ENCODE results near the gene ZDHHC3. TPM values are rescaled to one million over a fixed set of nuclear protein-coding genes. Genes with fewer than 3 reads are reported as not detected.

ZDHHC3 gene
- total and polyA plus RNA-seq, 5 donors from 2014 or later = 36.8 to 55.8 (median 39.9) TPM

- Mint-ChIP-seq H3K27ac (peak overlapping the region; percentile 63 to 87 (median 81)), H3K27me3 (no peaks in the 10 kb centered on the region), H3K36me3 (peaks cover 53% of the 10 kb centered on the region), H3K9me3 (peaks cover 0 to 3% (median 0%) of the 10 kb centered on the region in 7 donors), H3K4me1 (peaks cover 10 to 38% (median 11%) of the 10 kb centered on the region in 4 donors), H3K4me3 (no peak overlapping the region)
- Histone ChIP-seq H3K27ac (ENCODE audit: insufficient read depth, low read length, poor library complexity, severe bottlenecking) (no peak overlapping the region), H3K9me3 (ENCODE audit: control insufficient read depth in 2 of 2, low read length in 2 of 2) (no peaks in the 10 kb centered on the region), H3K36me3 (ENCODE audit: control insufficient read depth, insufficient read depth, low read length) (peaks cover 46% of the 10 kb centered on the region), H3K27me3 (ENCODE audit: control insufficient read depth, insufficient read depth, low read length) (no peaks in the 10 kb centered on the region), H3K4me3 (ENCODE audit: low read depth, low read length) (no peak overlapping the region), H3K4me1 (ENCODE audit: control insufficient read depth, insufficient read depth, low read length, poor library complexity, severe bottlenecking) (peaks cover 8% of the 10 kb centered on the region)
- DNase-seq (no peak), ATAC-seq (ENCODE audit: low read depth in 2 of 2) (no peak)
Observed at GRCh38 chr3:45003406-45003805, 27.4 kb upstream of the ZDHHC3 start.

DNA sequence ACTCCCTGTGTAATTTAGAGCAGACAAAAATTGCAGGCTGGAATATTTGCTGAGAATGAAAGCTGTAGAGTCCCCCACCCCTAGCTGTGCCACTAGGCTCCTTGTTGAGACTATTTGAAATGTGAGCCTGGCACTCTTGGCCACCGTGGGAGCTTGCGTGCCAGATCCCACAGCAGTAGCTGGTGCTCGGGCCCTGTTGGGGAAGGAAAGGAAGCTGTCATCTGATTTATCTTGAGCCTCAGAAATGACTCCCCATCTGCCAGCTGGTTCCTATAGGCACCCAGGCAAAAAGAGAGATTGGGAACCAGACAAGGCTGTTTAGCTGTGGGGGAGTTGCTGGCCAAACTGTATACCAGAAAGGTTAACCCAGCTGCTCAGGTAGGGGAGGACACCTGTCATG, 26.7 kb upstream of the ZDHHC3 start:
- H3K36me3 Mint-ChIP-seq = peaks cover 49% of the 10 kb centered on the region
- no peak for DNase-seq
- Histone ChIP-seq H3K4me3 (ENCODE audit: low read depth, low read length) (no peak overlapping the region), H3K27ac (ENCODE audit: insufficient read depth, low read length, poor library complexity, severe bottlenecking) (no peak overlapping the region), H3K4me1 (ENCODE audit: control insufficient read depth, insufficient read depth, low read length, poor library complexity, severe bottlenecking) (peaks cover 8% of the 10 kb centered on the region), H3K36me3 (ENCODE audit: control insufficient read depth, insufficient read depth, low read length) (peaks cover 48% of the 10 kb centered on the region), H3K9me3 (ENCODE audit: control insufficient read depth in 2 of 2, low read length in 2 of 2) (no peaks in the 10 kb centered on the region), H3K27me3 (ENCODE audit: control insufficient read depth, insufficient read depth, low read length) (no peaks in the 10 kb centered on the region)
- H3K4me1 Mint-ChIP-seq = peaks cover 8 to 38% (median 11%) of the 10 kb centered on the region in 4 donors
- no peak overlapping the region for H3K4me3 Mint-ChIP-seq
- no peak for ATAC-seq (ENCODE audit: low read depth in 2 of 2)
- H3K9me3 Mint-ChIP-seq = peaks cover 0 to 3% (median 0%) of the 10 kb centered on the region in 7 donors
- H3K27me3 Mint-ChIP-seq = no peaks in the 10 kb centered on the region
- H3K27ac Mint-ChIP-seq = peak overlapping the region in 1 of 3 donors; percentile 81

DNA sequence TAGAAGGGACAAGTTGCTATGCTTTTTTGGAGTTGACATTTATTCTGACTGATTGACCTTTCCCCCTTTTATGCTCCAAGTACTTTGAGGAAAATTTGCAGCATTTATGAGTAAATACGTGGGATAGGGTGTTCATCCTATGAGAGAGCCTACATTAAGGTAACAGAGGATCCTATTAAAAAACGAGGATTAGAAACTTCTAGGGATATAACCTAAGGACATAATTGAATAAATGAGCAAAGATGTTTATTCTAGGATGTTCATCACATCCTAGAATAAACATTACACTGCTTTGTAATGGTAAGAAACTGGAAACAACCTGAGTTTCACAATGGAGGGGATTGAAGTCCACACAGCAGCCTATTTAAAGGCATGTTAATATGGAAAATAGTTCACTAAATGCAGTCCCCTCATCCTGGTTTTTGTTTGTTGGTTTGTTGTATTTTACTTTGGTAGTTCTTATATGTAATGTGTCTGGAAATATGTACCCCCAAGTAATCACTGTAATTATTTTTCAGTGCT, 26.2 kb upstream of the ZDHHC3 start:
- peaks cover 8 to 39% (median 11%) of the 10 kb centered on the region in 4 donors for H3K4me1 Mint-ChIP-seq

DNA sequence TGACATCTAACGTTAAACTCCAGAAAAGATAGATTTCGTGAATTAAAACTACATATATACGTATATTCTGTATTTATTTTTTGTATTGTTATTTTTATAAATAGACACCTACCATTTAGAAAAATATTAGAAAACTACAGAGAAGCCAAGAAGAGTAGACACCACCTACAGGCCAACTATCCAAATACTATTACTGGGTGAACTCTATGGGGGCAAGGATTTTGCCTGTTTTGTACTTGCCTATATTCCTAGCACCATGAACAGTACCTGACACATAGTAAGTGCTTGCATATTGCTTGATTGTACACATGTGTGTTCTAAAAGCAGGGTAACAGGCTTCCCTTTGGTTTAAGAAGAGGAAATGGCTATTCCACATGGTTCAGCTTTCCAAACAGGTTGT, 25.8 kb upstream of the ZDHHC3 start:
- Histone ChIP-seq H3K9me3 (ENCODE audit: control insufficient read depth in 2 of 2, low read length in 2 of 2) (no peaks in the 10 kb centered on the region), H3K27me3 (ENCODE audit: control insufficient read depth, insufficient read depth, low read length) (no peaks in the 10 kb centered on the region), H3K4me3 (ENCODE audit: low read depth, low read length) (no peak overlapping the region), H3K27ac (ENCODE audit: insufficient read depth, low read length, poor library complexity, severe bottlenecking) (no peak overlapping the region), H3K36me3 (ENCODE audit: control insufficient read depth, insufficient read depth, low read length) (peaks cover 51% of the 10 kb centered on the region), H3K4me1 (ENCODE audit: control insufficient read depth, insufficient read depth, low read length, poor library complexity, severe bottlenecking) (peaks cover 8% of the 10 kb centered on the region)
- Mint-ChIP-seq H3K36me3 (peaks cover 44% of the 10 kb centered on the region), H3K27me3 (no peaks in the 10 kb centered on the region), H3K9me3 (peaks cover 0 to 3% (median 0%) of the 10 kb centered on the region in 7 donors), H3K27ac (peak overlapping the region in 1 of 3 donors; percentile 54), H3K4me3 (no peak overlapping the region), H3K4me1 (peaks cover 8 to 34% (median 11%) of the 10 kb centered on the region in 4 donors)
- ATAC-seq (ENCODE audit: low read depth in 2 of 2) = no peak
- DNase-seq = no peak

More for the DNA sequence above, 26.2 kb upstream of the ZDHHC3 start:
- Mint-ChIP-seq H3K27me3 (no peaks in the 10 kb centered on the region), H3K27ac (peak overlapping the region in 1 of 3 donors; percentile 81), H3K36me3 (peaks cover 47% of the 10 kb centered on the region), H3K9me3 (peaks cover 0 to 3% (median 0%) of the 10 kb centered on the region in 7 donors), H3K4me3 (no peak overlapping the region)
- Histone ChIP-seq H3K27me3 (ENCODE audit: control insufficient read depth, insufficient read depth, low read length) (no peaks in the 10 kb centered on the region), H3K4me1 (ENCODE audit: control insufficient read depth, insufficient read depth, low read length, poor library complexity, severe bottlenecking) (peaks cover 8% of the 10 kb centered on the region), H3K36me3 (ENCODE audit: control insufficient read depth, insufficient read depth, low read length) (peaks cover 48% of the 10 kb centered on the region), H3K4me3 (ENCODE audit: low read depth, low read length) (no peak overlapping the region), H3K27ac (ENCODE audit: insufficient read depth, low read length, poor library complexity, severe bottlenecking) (no peak overlapping the region), H3K9me3 (ENCODE audit: control insufficient read depth in 2 of 2, low read length in 2 of 2) (no peaks in the 10 kb centered on the region)
- ATAC-seq (ENCODE audit: low read depth in 2 of 2) = no peak
- no peak for DNase-seq

- no peak for DNase-seq
- peaks cover 43% of the 10 kb centered on the region for H3K36me3 Mint-ChIP-seq
- no peaks in the 10 kb centered on the region for H3K9me3 ChIP-seq (ENCODE audit: control insufficient read depth in 2 of 2, low read length in 2 of 2)
- no peak overlapping the region for H3K4me3 ChIP-seq (ENCODE audit: low read depth, low read length)
- H3K4me1 Mint-ChIP-seq = peaks cover 10 to 35% (median 11%) of the 10 kb centered on the region in 4 donors
- H3K36me3 ChIP-seq (ENCODE audit: control insufficient read depth, insufficient read depth, low read length) = peaks cover 59% of the 10 kb centered on the region
- no peak for ATAC-seq (ENCODE audit: low read depth in 2 of 2)
- H3K27ac Mint-ChIP-seq = peak overlapping the region in 2 of 3 donors; percentile 56 to 63
- H3K27me3 ChIP-seq (ENCODE audit: control insufficient read depth, insufficient read depth, low read length) = no peaks in the 10 kb centered on the region
- H3K27ac ChIP-seq (ENCODE audit: insufficient read depth, low read length, poor library complexity, severe bottlenecking) = no peak overlapping the region
- H3K9me3 Mint-ChIP-seq = peaks cover 0 to 3% (median 0%) of the 10 kb centered on the region in 7 donors
- H3K4me1 ChIP-seq (ENCODE audit: control insufficient read depth, insufficient read depth, low read length, poor library complexity, severe bottlenecking) = peaks cover 6% of the 10 kb centered on the region
- no peak overlapping the region for H3K4me3 Mint-ChIP-seq
- no peaks in the 10 kb centered on the region for H3K27me3 Mint-ChIP-seq
Observed at GRCh38 chr3:45000823-45001222, 24.8 kb upstream of the ZDHHC3 start.

DNA sequence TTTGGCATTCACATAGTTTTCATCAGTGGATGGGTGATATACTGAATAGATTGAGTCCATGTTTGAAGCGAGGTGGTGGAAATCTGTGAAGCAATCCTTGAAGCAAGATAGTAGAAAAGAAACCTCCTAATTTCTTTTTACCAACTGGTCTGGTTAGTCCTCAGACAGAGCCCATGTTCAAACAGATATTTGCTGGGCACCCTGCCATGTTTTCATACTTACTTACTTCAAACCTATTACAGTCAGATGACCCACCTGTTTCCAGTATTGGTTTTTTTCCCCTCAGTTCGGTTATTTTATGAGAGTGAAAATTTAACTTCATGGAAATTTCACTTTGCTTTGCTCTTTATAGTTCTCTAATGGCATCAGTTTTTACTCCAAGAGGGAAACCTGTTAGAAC, 23.8 kb upstream of the ZDHHC3 start:
- Histone ChIP-seq H3K9me3 (ENCODE audit: control insufficient read depth in 2 of 2, low read length in 2 of 2) (no peaks in the 10 kb centered on the region), H3K4me1 (ENCODE audit: control insufficient read depth, insufficient read depth, low read length, poor library complexity, severe bottlenecking) (no peaks in the 10 kb centered on the region), H3K36me3 (ENCODE audit: control insufficient read depth, insufficient read depth, low read length) (peaks cover 65% of the 10 kb centered on the region), H3K4me3 (ENCODE audit: low read depth, low read length) (no peak overlapping the region), H3K27me3 (ENCODE audit: control insufficient read depth, insufficient read depth, low read length) (no peaks in the 10 kb centered on the region), H3K27ac (ENCODE audit: insufficient read depth, low read length, poor library complexity, severe bottlenecking) (no peak overlapping the region)
- H3K36me3 Mint-ChIP-seq = peaks cover 33% of the 10 kb centered on the region
- peaks cover 3 to 29% (median 8%) of the 10 kb centered on the region in 4 donors for H3K4me1 Mint-ChIP-seq
- H3K4me3 Mint-ChIP-seq = no peak overlapping the region
- H3K27me3 Mint-ChIP-seq = no peaks in the 10 kb centered on the region
- ATAC-seq (ENCODE audit: low read depth in 2 of 2) (no peak), DNase-seq (no peak)
- peak overlapping the region in 1 of 3 donors; percentile 63 for H3K27ac Mint-ChIP-seq
- peaks cover 0 to 2% (median 0%) of the 10 kb centered on the region in 7 donors for H3K9me3 Mint-ChIP-seq

- no peaks in the 10 kb centered on the region for H3K27me3 Mint-ChIP-seq
- ATAC-seq (ENCODE audit: low read depth in 2 of 2) (no peak), DNase-seq (no peak)
- no peaks in the 10 kb centered on the region for H3K9me3 Mint-ChIP-seq
- no peak overlapping the region for H3K4me3 Mint-ChIP-seq
- H3K4me1 Mint-ChIP-seq = peaks cover 2 to 31% (median 20%) of the 10 kb centered on the region in 4 donors
- H3K36me3 ChIP-seq (ENCODE audit: control insufficient read depth, insufficient read depth, low read length) = peaks cover 55% of the 10 kb centered on the region
- H3K36me3 Mint-ChIP-seq = peaks cover 24% of the 10 kb centered on the region
- peak overlapping the region; percentile 74 to 83 (median 74) for H3K27ac Mint-ChIP-seq
- H3K27me3 ChIP-seq (ENCODE audit: control insufficient read depth, insufficient read depth, low read length) = no peaks in the 10 kb centered on the region
- no peaks in the 10 kb centered on the region for H3K4me1 ChIP-seq (ENCODE audit: control insufficient read depth, insufficient read depth, low read length, poor library complexity, severe bottlenecking)
- no peak overlapping the region for H3K27ac ChIP-seq (ENCODE audit: insufficient read depth, low read length, poor library complexity, severe bottlenecking)
- H3K9me3 ChIP-seq (ENCODE audit: control insufficient read depth in 2 of 2, low read length in 2 of 2) = no peaks in the 10 kb centered on the region
- no peak overlapping the region for H3K4me3 ChIP-seq (ENCODE audit: low read depth, low read length)
Observed at GRCh38 chr3:44996556-44996969, 20.6 kb upstream of the ZDHHC3 start.
